Measurements from ENCODE around the gene CDKN1C. TPM values are rescaled to one million over a fixed set of nuclear protein-coding genes. Genes with fewer than 3 reads are reported as not detected.
A peak's percentile ranks its signal among the peaks of the same experiment; 100 is the strongest.

The CDKN1C gene
- total and polyA plus RNA-seq, 2 of the 8 experiments (the other 6 are each of a cell fraction or from before 2014, with no cell fraction given), result 12.8 to 14.1 TPM

DNA sequence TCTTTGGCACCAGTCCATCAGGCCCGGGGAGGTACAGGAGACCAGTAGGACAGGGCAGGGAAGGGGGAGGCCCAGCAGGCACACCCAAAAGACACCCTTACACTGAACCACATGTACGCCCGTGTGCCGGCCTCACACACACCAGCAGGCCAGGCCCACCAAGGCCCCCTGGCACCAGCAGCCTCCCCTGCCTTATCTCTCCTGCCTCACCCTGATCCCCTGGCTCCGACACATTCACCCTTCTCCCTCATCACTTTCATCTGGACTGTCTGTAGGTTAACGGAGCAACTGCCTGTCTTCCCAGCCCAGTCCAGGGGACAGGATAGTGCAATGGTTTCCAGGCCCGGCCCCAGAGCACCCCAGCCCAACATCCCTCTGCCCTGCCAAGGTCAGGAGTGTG, 4.9 kb downstream of the CDKN1C start:
- H2BK5ac ChIP-seq (ENCODE audit: low read depth, low read length), result no peak overlapping the region; the same call in 1 of the 2 replicates
- TF ChIP-seq BACH1 (IDR thresholded peaks at IDR 0.05; ENCODE audit: low read length) (no peak), CHD2 (IDR thresholded peaks at IDR 0.05; ENCODE audit: low read length) (no peak), MAFK (IDR thresholded peaks at IDR 0.05; ENCODE audit: low read depth, low read length) (no peak), TBP (IDR thresholded peaks at IDR 0.05; ENCODE audit: low read depth, low read length) (no peak), POLR2A (IDR thresholded peaks at IDR 0.05; ENCODE audit: control extremely low read depth in 1 of 2, low read depth in 2 of 2, low read length in 2 of 2) (no peak), SIRT6 (IDR thresholded peaks at IDR 0.05; ENCODE audit: low read length) (no peak), GABPA (IDR thresholded peaks at IDR 0.05; ENCODE audit: borderline replicate concordance, insufficient read depth, low read length) (no peak), PHF8 (conservative IDR thresholded peaks at IDR 0.05; ENCODE audit: low read depth, low read length) (no peak), RXRA (IDR thresholded peaks at IDR 0.05; ENCODE audit: insufficient read depth, low read depth, low read length) (no peak), SP4 (IDR thresholded peaks at IDR 0.05; ENCODE audit: low read length) (no peak)
- TF ChIP-seq, protein P1, sequence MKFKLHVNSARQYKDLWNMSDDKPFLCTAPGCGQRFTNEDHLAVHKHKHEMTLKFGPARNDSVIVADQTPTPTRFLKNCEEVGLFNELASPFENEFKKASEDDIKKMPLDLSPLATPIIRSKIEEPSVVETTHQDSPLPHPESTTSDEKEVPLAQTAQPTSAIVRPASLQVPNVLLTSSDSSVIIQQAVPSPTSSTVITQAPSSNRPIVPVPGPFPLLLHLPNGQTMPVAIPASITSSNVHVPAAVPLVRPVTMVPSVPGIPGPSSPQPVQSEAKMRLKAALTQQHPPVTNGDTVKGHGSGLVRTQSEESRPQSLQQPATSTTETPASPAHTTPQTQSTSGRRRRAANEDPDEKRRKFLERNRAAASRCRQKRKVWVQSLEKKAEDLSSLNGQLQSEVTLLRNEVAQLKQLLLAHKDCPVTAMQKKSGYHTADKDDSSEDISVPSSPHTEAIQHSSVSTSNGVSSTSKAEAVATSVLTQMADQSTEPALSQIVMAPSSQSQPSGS (IDR thresholded peaks at IDR 0.05; ENCODE audit: low read length), result no peak
- TF ChIP-seq, protein P2, sequence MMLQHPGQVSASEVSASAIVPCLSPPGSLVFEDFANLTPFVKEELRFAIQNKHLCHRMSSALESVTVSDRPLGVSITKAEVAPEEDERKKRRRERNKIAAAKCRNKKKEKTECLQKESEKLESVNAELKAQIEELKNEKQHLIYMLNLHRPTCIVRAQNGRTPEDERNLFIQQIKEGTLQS (IDR thresholded peaks at IDR 0.05; ENCODE audit: insufficient read depth, low read depth, low read length), result no peak

More for the DNA sequence above, 4.9 kb downstream of the CDKN1C start:
- Histone ChIP-seq H3K18ac (ENCODE audit: extremely low read depth, low read length) (no peak overlapping the region; the same call in 1 of the 2 replicates), H4K20me1 (replicated peaks in 1 of 2; ENCODE audit: control insufficient read depth in 1 of 2, insufficient read depth in 2 of 2, low read length in 2 of 2) (peaks cover 6 to 13% of the 10 kb centered on the region in 2 experiments), H3K56ac (replicated peaks; ENCODE audit: insufficient read length, low read depth, low read length) (no peak overlapping the region), H3K27ac (ENCODE audit: low read depth, low read length) (no peak overlapping the region), H2AFZ (ENCODE audit: low read length) (no peak overlapping the region), H3K9me3 (ENCODE audit: insufficient read depth in 2 of 2, low read depth in 1 of 2, low read length in 1 of 2) (no peaks in the 10 kb centered on the region; a peak in 1 of 4 replicates), H2BK120ac (replicated peaks; ENCODE audit: low read depth, low read length) (no peak overlapping the region), H2BK20ac (ENCODE audit: low read length) (no peak overlapping the region), H3K23me2 (ENCODE audit: low read depth, low read length) (peaks cover 9% of the 10 kb centered on the region; the same call in 1 of the 2 replicates), H3K14ac (ENCODE audit: insufficient read length) (no peak overlapping the region), H4K8ac (ENCODE audit: extremely low read depth, insufficient read depth, low read length) (no peak overlapping the region), H3K36me3 (ENCODE audit: control insufficient read depth in 2 of 4, insufficient read depth in 4 of 4, low read length in 3 of 4) (peaks cover 0 to 4% (median 0%) of the 10 kb centered on the region in 4 experiments; a peak in 1 of 8 replicates), H3K4me2 (ENCODE audit: insufficient read depth in 1 of 2, low read depth in 2 of 2, low read length in 2 of 2) (no peak overlapping the region), H4K5ac (ENCODE audit: insufficient read length, low read depth, low read length) (no peak overlapping the region), H2BK12ac (ENCODE audit: low read depth, low read length) (peak overlapping the region; percentile 50; the same call in 1 of the 2 replicates), H4K91ac (replicated peaks; ENCODE audit: insufficient read length, low read length) (no peak overlapping the region), H2AK5ac (ENCODE audit: low read depth, low read length) (no peak overlapping the region), H3K79me2 (ENCODE audit: control insufficient read depth in 1 of 2, insufficient read depth in 2 of 2, low read length in 2 of 2) (no peaks in the 10 kb centered on the region), H3K4ac (replicated peaks; ENCODE audit: insufficient read length, low read depth, low read length) (no peak overlapping the region), H2BK15ac (ENCODE audit: low read length) (no peak overlapping the region), H3K9ac (replicated peaks in 1 of 4; ENCODE audit: extremely low read depth in 1 of 4, low read depth in 3 of 4, low read length in 3 of 4) (no peak overlapping the region), H3K4me1 (replicated peaks in 1 of 4; ENCODE audit: control insufficient read depth in 3 of 4, insufficient read depth in 4 of 4, low read length in 3 of 4) (peaks cover 0 to 16% (median 11%) of the 10 kb centered on the region in 4 experiments; a peak in 6 of 7 replicates), H3K4me3 (ENCODE audit: extremely low read depth in 1 of 4, insufficient read depth in 2 of 4, low read depth in 3 of 4, low read length in 4 of 4) (no peak overlapping the region), H3K23ac (ENCODE audit: insufficient read length) (no peak overlapping the region), H3K27me3 (replicated peaks in 1 of 4; ENCODE audit: control insufficient read depth in 3 of 4, extremely low read depth in 1 of 4, insufficient read depth in 3 of 4, low read length in 3 of 4) (peaks cover 2 to 65% (median 48%) of the 10 kb centered on the region in 4 experiments), H3K79me1 (ENCODE audit: low read depth, low read length) (no peaks in the 10 kb centered on the region)
- DNase-seq (ENCODE audit: low read depth in 1 of 2, low spot score in 2 of 2), result no peak
- POLR2A ChIA-PET (ENCODE audit: partially characterized antibody), result interaction anchor here (1.7 kb wide), 1 partner anchor 10 kb away, joined by 5 read pairs; no protein-coding TSS in a partner anchor
- no peak for FAIRE-seq
- CTCF ChIA-PET (ENCODE audit: partially characterized antibody), result interaction anchor here (1.8 to 13.5 kb wide), 4 partner anchors 8 to 346 kb away, joined by 4 to 521 read pairs (median 5); no protein-coding TSS in a partner anchor
- 88% methylated on average over 4 of the region's 7 CpGs; no CpG with 5 or more reads in 1 of the 2 experiments for WGBS, 2 experiments (ENCODE audit: extremely low coverage in 1 of 2, insufficient coverage in 1 of 2, insufficient read length in 1 of 2, insufficient replicate concordance in 2 of 2, low coverage in 1 of 2, low lambda C conversion rate in 2 of 2, missing lambda C conversion rate in 1 of 2)

All from H1 (cell line).